A549 (cell line): ENCODE measurements around the gene CDH16. TPM values are rescaled to one million over a fixed set of nuclear protein-coding genes. Genes with fewer than 3 reads are reported as not detected.

ENCODE experiments used
- ATAC-seq, 2 experiments: fragments of 200-7000 bp in 1 of 2; fragments of >200 bp in 1 of 2; cut with Nextera tagmentation in 1 of 2; cut with Tn5 transposase in 1 of 2; 3 replicates each; pipeline versions ENCODE4 v1.8.0 to v1.9.1; 2018 to 2020; ENCODE audit warnings: mild to moderate bottlenecking in 1 of 2, moderate library complexity in 1 of 2
- CTCF ChIA-PET: fragments of 300-600 bp; sonication (Branson Sonifier 250); formaldehyde crosslinking; extraction: SDS; loops from one replicate; lab custom pipeline; 2021; ENCODE audit warnings: antibody characterized with exemption, inconsistent platforms; lab: Yijun Ruan, JAX
- POLR2A ChIA-PET: fragments of 350-600 bp; formaldehyde crosslinking; extraction: SDS; loops from one replicate; lab custom pipeline; 2021; ENCODE audit warnings: antibody characterized with exemption, inconsistent platforms; lab: Yijun Ruan, JAX
- DNase-seq, 2 experiments: peaks; one replicate each; pipeline versions ENCODE4 v3.0.0 to v3.0.0-alpha.2; 2011 to 2016; ENCODE audit warnings: low read depth in 1 of 2, low spot score in 1 of 2
- FAIRE-seq: peaks from 2 replicates; lab custom pipeline; 2011; peaks lifted over from hg19 to GRCh38; lab: Jason Lieb, UNC
- H3K27ac ChIP-seq, 2 experiments: fragments of >200 bp; sonication (Bioruptor Twin); formaldehyde crosslinking; 3 replicates each; pipeline ENCODE4 v1.5.1; 2016 to 2017
- H3K4me1 ChIP-seq: fragments of >200 bp; sonication (Bioruptor Twin); formaldehyde crosslinking; 3 replicates; pipeline ENCODE4 v1.6.1; 2016
- H3K4me2 ChIP-seq: fragments of >200 bp; sonication (Bioruptor Twin); formaldehyde crosslinking; 3 replicates; pipeline ENCODE4 v1.6.1; 2016
- H3K4me3 ChIP-seq: fragments of >200 bp; sonication (Bioruptor Twin); formaldehyde crosslinking; 3 replicates; pipeline ENCODE4 v1.5.1; 2016
- H3K9me3 ChIP-seq: fragments of >200 bp; sonication (Bioruptor Twin); formaldehyde crosslinking; 3 replicates; pipeline ENCODE4 v1.6.1; 2016
- CBX2 ChIP-seq: fragments of 200-600 bp; sonication (generic); IDR thresholded peaks from 2 replicates; pipeline ENCODE4 v1.6.1; 2016; ENCODE audit warnings: low read depth, mild to moderate bottlenecking, borderline replicate concordance
- CEBPB ChIP-seq, 2 experiments: fragments of >200 bp in 1 of 2; sonication (Bioruptor Twin) in 1 of 2; formaldehyde crosslinking in 1 of 2; IDR thresholded peaks; 2 replicates each; pipeline ENCODE4 v1.6.1; 2012 to 2016
- CHD4 ChIP-seq: fragments of 200-600 bp; sonication (generic); IDR thresholded peaks from 2 replicates; pipeline ENCODE4 v1.6.1; 2016; ENCODE audit warnings: antibody characterized with exemption, mild to moderate bottlenecking, borderline replicate concordance
- EHF ChIP-seq: fragments of 250-450 bp; sonication (Bioruptor Pico); IDR thresholded peaks from 2 replicates; pipeline ENCODE4 v1.5.0; 2020; ENCODE audit warnings: mild to moderate bottlenecking
- ELK1 ChIP-seq: fragments of 150-350 bp; IDR thresholded peaks from 2 replicates; pipeline ENCODE4 v1.6.1; 2014; ENCODE audit warnings: low read depth, mild to moderate bottlenecking, low read length
- ESRRA ChIP-seq: fragments of 150-350 bp; IDR thresholded peaks from 2 replicates; pipeline ENCODE4 v1.6.1; 2014; ENCODE audit warnings: mild to moderate bottlenecking, low read length, borderline replicate concordance
- FOSB ChIP-seq: fragments of 250-450 bp; sonication (Bioruptor Pico); IDR thresholded peaks from 2 replicates; pipeline ENCODE4 v1.5.0; 2020; ENCODE audit warnings: mild to moderate bottlenecking, moderate library complexity
- FOSL2 ChIP-seq, 2 experiments: fragments of 450-650 bp in 1 of 2; fragments of >200 bp in 1 of 2; sonication (Bioruptor Twin) in 1 of 2; formaldehyde crosslinking; IDR thresholded peaks; 2 replicates each; pipeline versions ENCODE4 v1.5.0 to v1.6.1; 2016 to 2020; ENCODE audit warnings: mild to moderate bottlenecking in 1 of 2, moderate library complexity in 1 of 2
- FOXS1 ChIP-seq: fragments of 250-450 bp; sonication (Bioruptor Pico); IDR thresholded peaks from 2 replicates; pipeline ENCODE4 v1.5.0; 2020; ENCODE audit warnings: mild to moderate bottlenecking, moderate library complexity
- GATA3 ChIP-seq: IDR thresholded peaks from 2 replicates; pipeline ENCODE4 v1.6.1; 2012; ENCODE audit warnings: borderline replicate concordance
- HEYL ChIP-seq: fragments of 250-450 bp; sonication (Bioruptor Pico); IDR thresholded peaks from 2 replicates; pipeline ENCODE4 v1.8.0; 2021; ENCODE audit warnings: mild to moderate bottlenecking, moderate library complexity
- HOXB13 ChIP-seq: fragments of 250-450 bp; sonication (Bioruptor Pico); IDR thresholded peaks from 2 replicates; pipeline ENCODE4 v1.5.0; 2020; ENCODE audit warnings: low read depth, mild to moderate bottlenecking, moderate library complexity
- KDM1A ChIP-seq: fragments of 200-600 bp; sonication (generic); IDR thresholded peaks from 2 replicates; pipeline ENCODE4 v1.6.1; 2016; ENCODE audit warnings: low read depth, mild to moderate bottlenecking
- MYC ChIP-seq: IDR thresholded peaks from 2 replicates; pipeline ENCODE4 v1.6.1; 2012; ENCODE audit warnings: mild to moderate bottlenecking, inconsistent platforms, low read length, improper control_type of control experiment, borderline replicate concordance
- NFE2L2 ChIP-seq: fragments of 150-350 bp; conservative IDR thresholded peaks from 2 replicates; pipeline ENCODE4 v1.6.1; 2014; ENCODE audit warnings: low read length
- PBX3 ChIP-seq: IDR thresholded peaks from 2 replicates; pipeline ENCODE4 v1.6.1; 2012
- PHF8 ChIP-seq: fragments of 200-600 bp; sonication (generic); IDR thresholded peaks from 2 replicates; pipeline ENCODE4 v1.6.1; 2016; ENCODE audit warnings: low read depth, mild to moderate bottlenecking, antibody characterized with exemption, moderate library complexity, borderline replicate concordance
- POLR2A ChIP-seq: IDR thresholded peaks from 2 replicates; pipeline ENCODE4 v1.6.1; 2012; ENCODE audit warnings: mild to moderate bottlenecking, low read length
- RARB ChIP-seq: fragments of 250-450 bp; sonication (Bioruptor Pico); IDR thresholded peaks from 2 replicates; pipeline ENCODE4 v1.8.0; 2021; ENCODE audit warnings: mild to moderate bottlenecking, moderate library complexity
- RCOR1 ChIP-seq: fragments of 150-350 bp; IDR thresholded peaks from 2 replicates; pipeline ENCODE4 v1.6.1; 2014; ENCODE audit warnings: antibody characterized with exemption, low read length, low read depth
- REST ChIP-seq: fragments of 200-600 bp; sonication (generic); IDR thresholded peaks from 2 replicates; pipeline ENCODE4 v1.6.1; 2016; ENCODE audit warnings: antibody characterized with exemption, mild to moderate bottlenecking, moderate library complexity
- RFX5 ChIP-seq: fragments of 450-650 bp; IDR thresholded peaks from 2 replicates; pipeline ENCODE4 v1.7.1; 2014; ENCODE audit warnings: antibody characterized with exemption, mild to moderate bottlenecking, moderate library complexity
- RNF2 ChIP-seq: fragments of 200-600 bp; sonication (generic); IDR thresholded peaks from 2 replicates; pipeline ENCODE4 v1.6.1; 2016; ENCODE audit warnings: low read depth, mild to moderate bottlenecking, antibody characterized with exemption, moderate library complexity, borderline replicate concordance
- TP53 ChIP-seq: fragments of 250-450 bp; sonication (Bioruptor Pico); IDR thresholded peaks from 2 replicates; pipeline ENCODE4 v1.5.0; 2021; ENCODE audit warnings: mild to moderate bottlenecking, moderate library complexity
- USF2 ChIP-seq: fragments of 450-650 bp; IDR thresholded peaks from 2 replicates; pipeline ENCODE4 v1.6.1; 2014; ENCODE audit warnings: antibody characterized with exemption
- ZC3H11A ChIP-seq: fragments of 450-650 bp; IDR thresholded peaks from 2 replicates; pipeline ENCODE4 v1.6.1; 2014; ENCODE audit warnings: antibody characterized with exemption, mild to moderate bottlenecking
- ZFP36 ChIP-seq: fragments of 450-650 bp; IDR thresholded peaks from 2 replicates; pipeline ENCODE4 v1.6.1; 2014; ENCODE audit warnings: borderline replicate concordance; ENCODE audit not compliant: partially characterized antibody
- WGBS: methylation state at CpG from one replicate; pipeline ENCODE4 v1.1.6; 2017; ENCODE audit errors: missing lambda C conversion rate; 5-methylcytosine and 5-hydroxymethylcytosine counted together
- polyA plus RNA-seq, 4 experiments: library from polyadenylated mRNA; depleted of rRNA in 3 of 4; stranded (reverse); fragments of >200 nt; fragmentation: RNase III in 1 of 4; extraction: RNeasy Plus Mini Kit Qiagen cat#74134 plus additional on column Dnase treatment in 1 of 4; gene quantifications; 2 replicates in 3 of 4; 3 replicates in 1 of 4; pipeline ENCODE4 v1.2.3, GENCODE V29; 2011 to 2017

The CDH16 gene
- polyA plus RNA-seq, 2 of the 4 experiments (the other 2 are of a cell fraction) = 0.18 to 0.25 TPM

GRCh38 chr16:66908762-66909559 is 9.7 kb downstream of the CDH16 start:
- CTCF ChIA-PET = interaction anchor here (0.5 to 40.8 kb wide), 10 partner anchors 6 to 90 kb away, joined by 3 to 837 read pairs (median 3); partner anchors contain the start of genes CDH16, PDP2 and RRAD

GRCh38 chr16:66908116-66908515 is 10.6 kb downstream of the CDH16 start:
- CTCF ChIA-PET = interaction anchor here (29.9 to 40.8 kb wide), 2 partner anchors 7 to 9 kb away, joined by 837 read pairs; partner anchors contain the start of genes CDH16, PDP2 and RRAD
- DNase-seq = no peak
- FAIRE-seq = no peak
- no peak overlapping the region for H3K27ac ChIP-seq
- H3K4me3 ChIP-seq = no peak overlapping the region
- 70% methylated on average over 3 of the region's 3 CpGs for WGBS
- H3K4me1 ChIP-seq = peaks cover 13% of the 10 kb centered on the region; the same call in 2 of the 3 replicates
- ATAC-seq = no peak
- POLR2A ChIA-PET = no interaction called here
- no peak for TF ChIP-seq MYC
- TF ChIP-seq RARB (CRISPR knock-in tag) = no peak
- TF ChIP-seq HEYL (CRISPR knock-in tag) = no peak
- TF ChIP-seq ZFP36 = no peak
- TF ChIP-seq RNF2 = no peak
- TF ChIP-seq CHD4 = no peak
- no peak for TF ChIP-seq RCOR1
- TF ChIP-seq PHF8 = no peak
- no peak for TF ChIP-seq REST
- H3K4me2 ChIP-seq = no peak overlapping the region
- no peaks in the 10 kb centered on the region for H3K9me3 ChIP-seq

More at GRCh38 chr16:66908762-66909559, 9.7 kb downstream of the CDH16 start:
- no peak overlapping the region for H3K27ac ChIP-seq
- 87% methylated on average over 14 of the region's 14 CpGs for WGBS
- FAIRE-seq (no peak), ATAC-seq (no peak), DNase-seq (no peak)
- H3K9me3 ChIP-seq = no peaks in the 10 kb centered on the region
- no peak overlapping the region for H3K4me3 ChIP-seq
- no peak overlapping the region for H3K4me2 ChIP-seq
- POLR2A ChIA-PET = no interaction called here
- peaks cover 11% of the 10 kb centered on the region; the same call in 2 of the 3 replicates for H3K4me1 ChIP-seq
- TF ChIP-seq ZC3H11A (no peak), TP53 (CRISPR knock-in tag) (no peak), FOSB (no peak), POLR2A (no peak), GATA3 (no peak), EHF (CRISPR knock-in tag) (no peak), NFE2L2 (no peak), ESRRA (no peak), CEBPB (IDR thresholded peaks at IDR 0.05) (no peak), RCOR1 (no peak), CBX2 (no peak), HOXB13 (CRISPR knock-in tag) (no peak), KDM1A (no peak), FOXS1 (no peak), USF2 (no peak), RFX5 (no peak), FOSL2 (IDR thresholded peaks at IDR 0.05) (no peak), FOSL2 (CRISPR knock-in tag; IDR thresholded peaks at IDR 0.05) (no peak), ELK1 (no peak), PBX3 (no peak)
